ENCODE results near the gene KRT39.

The KRT39 gene

GRCh38 chr17:40963838-40964237 is 2.9 kb downstream of the KRT39 start:
- no peak overlapping the region for H3K27ac ChIP-seq
- no peak for TF ChIP-seq ZFX (IDR thresholded peaks at IDR 0.05; ENCODE audit: borderline replicate concordance)
- TF ChIP-seq CTCF (IDR thresholded peaks at IDR 0.05): peak; percentile 83

GRCh38 chr17:40962059-40962561 is 4.6 kb downstream of the KRT39 start:
- no peak overlapping the region for H3K27ac ChIP-seq
- TF ChIP-seq CTCF (IDR thresholded peaks at IDR 0.05): no peak
- TF ChIP-seq ZFX (IDR thresholded peaks at IDR 0.05; ENCODE audit: borderline replicate concordance): no peak

- no peak for TF ChIP-seq ZFX (IDR thresholded peaks at IDR 0.05; ENCODE audit: borderline replicate concordance)
- TF ChIP-seq CTCF (IDR thresholded peaks at IDR 0.05): no peak
These were observed 5.2 kb downstream of the KRT39 start for GRCh38 chr17:40961591-40961990.

GRCh38 chr17:40960144-40960543 is 6.6 kb downstream of the KRT39 start:
- no peak overlapping the region for H3K27ac ChIP-seq
- TF ChIP-seq ZFX (IDR thresholded peaks at IDR 0.05; ENCODE audit: borderline replicate concordance): no peak
- TF ChIP-seq CTCF (IDR thresholded peaks at IDR 0.05): no peak

More at GRCh38 chr17:40961591-40961990, 5.2 kb downstream of the KRT39 start:
- H3K27ac ChIP-seq: no peak overlapping the region

- TF ChIP-seq ZFX (IDR thresholded peaks at IDR 0.05; ENCODE audit: borderline replicate concordance) (no peak), CTCF (IDR thresholded peaks at IDR 0.05) (no peak)
- H3K27ac ChIP-seq: peak overlapping the region; percentile 62
These were observed 8.4 kb downstream of the KRT39 start for GRCh38 chr17:40958086-40958953.

GRCh38 chr17:40956401-40957254 is 10.1 kb downstream of the KRT39 start:
- H3K27ac ChIP-seq: no peak overlapping the region
- TF ChIP-seq CTCF (IDR thresholded peaks at IDR 0.05) (no peak), ZFX (IDR thresholded peaks at IDR 0.05; ENCODE audit: borderline replicate concordance) (no peak)

Measured in 22Rv1 (cell line).